ENCODE measurements around the gene EDNRB. TPM values are rescaled to one million over a fixed set of nuclear protein-coding genes. Genes with fewer than 3 reads are reported as not detected.

EDNRB gene
- total and polyA plus RNA-seq, 7 donors = 6.0 to 12.4 (median 7.1) TPM

DNA sequence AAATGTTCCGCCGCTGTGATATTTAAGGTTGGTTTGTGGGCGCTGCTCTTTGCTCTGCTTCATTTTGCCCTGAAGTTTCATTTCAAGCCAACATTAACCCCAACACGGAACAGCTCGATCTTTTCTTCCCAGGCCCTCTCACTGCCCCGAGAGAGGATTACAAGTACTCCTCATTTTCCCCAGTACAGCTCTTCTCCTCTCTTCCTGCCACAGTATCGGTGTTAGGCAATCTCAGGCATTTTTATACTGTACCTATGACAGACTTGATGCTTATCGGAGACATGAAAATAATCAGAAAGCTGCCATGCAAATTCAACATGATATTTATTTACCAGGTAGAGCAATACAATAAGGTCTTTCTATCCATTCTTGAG is 1.3 kb upstream of the EDNRB start:
- intact Hi-C loops (cut with DNase I) = no loop called here
- ATAC-seq (peak in 1 of 4 donors; percentile 52), DNase-seq (no peak)
- TF ChIP-seq, protein P1, sequence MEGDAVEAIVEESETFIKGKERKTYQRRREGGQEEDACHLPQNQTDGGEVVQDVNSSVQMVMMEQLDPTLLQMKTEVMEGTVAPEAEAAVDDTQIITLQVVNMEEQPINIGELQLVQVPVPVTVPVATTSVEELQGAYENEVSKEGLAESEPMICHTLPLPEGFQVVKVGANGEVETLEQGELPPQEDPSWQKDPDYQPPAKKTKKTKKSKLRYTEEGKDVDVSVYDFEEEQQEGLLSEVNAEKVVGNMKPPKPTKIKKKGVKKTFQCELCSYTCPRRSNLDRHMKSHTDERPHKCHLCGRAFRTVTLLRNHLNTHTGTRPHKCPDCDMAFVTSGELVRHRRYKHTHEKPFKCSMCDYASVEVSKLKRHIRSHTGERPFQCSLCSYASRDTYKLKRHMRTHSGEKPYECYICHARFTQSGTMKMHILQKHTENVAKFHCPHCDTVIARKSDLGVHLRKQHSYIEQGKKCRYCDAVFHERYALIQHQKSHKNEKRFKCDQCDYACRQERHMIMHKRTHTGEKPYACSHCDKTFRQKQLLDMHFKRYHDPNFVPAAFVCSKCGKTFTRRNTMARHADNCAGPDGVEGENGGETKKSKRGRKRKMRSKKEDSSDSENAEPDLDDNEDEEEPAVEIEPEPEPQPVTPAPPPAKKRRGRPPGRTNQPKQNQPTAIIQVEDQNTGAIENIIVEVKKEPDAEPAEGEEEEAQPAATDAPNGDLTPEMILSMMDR (IDR thresholded peaks at IDR 0.05) = no peak
- WGBS, 3 donors = 27 to 29% (median 28%) methylated on average over 8 of the region's 8 CpGs
- H3K4me3 ChIP-seq = peak overlapping the region; percentile 69
- H3K27ac ChIP-seq = no peak overlapping the region
- H3K36me3 ChIP-seq (ENCODE audit: insufficient read depth in 1 of 2, low read depth in 1 of 2) = no peaks in the 10 kb centered on the region
- peaks cover 0 to 39% (median 4%) of the 10 kb centered on the region in 3 donors for H3K27me3 ChIP-seq (ENCODE audit: insufficient read depth in 3 of 3, low read length in 2 of 3)
- H3K4me1 ChIP-seq = no peaks in the 10 kb centered on the region
- no peaks in the 10 kb centered on the region for H3K9me3 ChIP-seq

- Histone ChIP-seq H3K4me1 (no peaks in the 10 kb centered on the region), H3K27ac (no peak overlapping the region), H3K36me3 (ENCODE audit: insufficient read depth in 1 of 2, low read depth in 1 of 2) (no peaks in the 10 kb centered on the region), H3K27me3 (ENCODE audit: insufficient read depth in 3 of 3, low read length in 2 of 3) (peaks cover 0 to 39% (median 4%) of the 10 kb centered on the region in 3 donors), H3K4me3 (peak overlapping the region; percentile 69), H3K9me3 (no peaks in the 10 kb centered on the region)
- DNase-seq = peak; percentile 41 to 82
- intact Hi-C loops (cut with DNase I) = no loop called here
- peak in 3 of 4 donors; percentile 59 to 78 (median 65) for ATAC-seq
- WGBS, 3 donors = 0 to 1% (median 1%) methylated on average over 29 of the region's 29 CpGs
- TF ChIP-seq, protein P1 (IDR thresholded peaks at IDR 0.05) = no peak
Measured at GRCh38 chr13:77919246-77919920, 752 bp upstream of the EDNRB start.

GRCh38 chr13:77916488-77916887 is 2.1 kb downstream of the EDNRB start:
- DNase-seq (no peak), ATAC-seq (no peak)
- Histone ChIP-seq H3K4me1 (no peaks in the 10 kb centered on the region), H3K9me3 (no peaks in the 10 kb centered on the region), H3K4me3 (peak overlapping the region; percentile 69), H3K36me3 (ENCODE audit: insufficient read depth in 1 of 2, low read depth in 1 of 2) (no peaks in the 10 kb centered on the region), H3K27me3 (ENCODE audit: insufficient read depth in 3 of 3, low read length in 2 of 3) (peaks cover 0 to 39% (median 4%) of the 10 kb centered on the region in 3 donors), H3K27ac (no peak overlapping the region)
- WGBS, 3 donors = 17 to 40% (median 34%) methylated on average over 4 of the region's 4 CpGs
- TF ChIP-seq, protein P1 (IDR thresholded peaks at IDR 0.05) = no peak
- intact Hi-C loops (cut with DNase I) = no loop called here

DNA sequence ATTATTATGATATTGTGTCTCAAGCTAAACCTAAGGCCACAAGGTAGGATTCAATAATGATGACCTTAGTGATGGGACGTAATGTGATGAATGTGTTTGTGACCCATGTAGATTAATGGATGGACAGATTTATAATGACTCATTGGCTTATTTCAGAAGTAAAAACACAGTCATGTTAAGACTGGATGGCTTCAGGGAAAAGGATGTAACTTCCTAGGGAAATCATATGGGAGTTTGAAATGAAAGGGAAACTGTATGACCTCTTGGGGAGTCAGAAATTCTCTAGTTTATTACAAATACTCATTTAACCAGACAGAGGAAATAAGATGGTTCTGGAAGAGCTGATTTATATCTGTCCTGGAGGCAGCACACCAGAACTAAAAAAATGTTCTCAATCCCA is 2.9 kb downstream of the EDNRB start:
- Histone ChIP-seq H3K27ac (no peak overlapping the region), H3K4me1 (no peaks in the 10 kb centered on the region), H3K4me3 (peak overlapping the region; percentile 69), H3K27me3 (ENCODE audit: insufficient read depth in 3 of 3, low read length in 2 of 3) (peaks cover 0 to 32% (median 4%) of the 10 kb centered on the region in 3 donors), H3K9me3 (no peaks in the 10 kb centered on the region), H3K36me3 (ENCODE audit: insufficient read depth in 1 of 2, low read depth in 1 of 2) (no peaks in the 10 kb centered on the region)
- DNase-seq (no peak), ATAC-seq (no peak)
- WGBS, 3 donors = 74 to 78% (median 77%) methylated on average over 1 of the region's 1 CpG
- intact Hi-C loops (cut with DNase I) = no loop called here
- TF ChIP-seq, protein P1 (IDR thresholded peaks at IDR 0.05) = no peak

GRCh38 chr13:77913003-77913402 is 5.6 kb downstream of the EDNRB start:
- H3K36me3 ChIP-seq (ENCODE audit: insufficient read depth in 1 of 2, low read depth in 1 of 2) = no peaks in the 10 kb centered on the region
- H3K9me3 ChIP-seq = no peaks in the 10 kb centered on the region
- ATAC-seq (no peak), DNase-seq (no peak)
- TF ChIP-seq, protein P1 (IDR thresholded peaks at IDR 0.05) = no peak
- no peaks in the 10 kb centered on the region for H3K4me1 ChIP-seq
- no peak overlapping the region for H3K4me3 ChIP-seq
- H3K27me3 ChIP-seq (ENCODE audit: insufficient read depth in 3 of 3, low read length in 2 of 3) = peaks cover 0 to 12% (median 0%) of the 10 kb centered on the region in 3 donors
- intact Hi-C loops (cut with DNase I) = no loop called here
- no peak overlapping the region for H3K27ac ChIP-seq
- WGBS, 3 donors = 73 to 79% (median 73%) methylated on average over 3 of the region's 3 CpGs
